GM23338 (cell line): ENCODE measurements around the gene ANKRD11. TPM values are rescaled to one million over a fixed set of nuclear protein-coding genes. Genes with fewer than 3 reads are reported as not detected.
"Not testable (repeated sequence)": the region's sequence is repeated elsewhere in the genome, so short reads cannot be mapped to it uniquely, and the experiment has no call there.

Experiments used
- ATAC-seq: fragments of 200-7000 bp; cut with Tn5 transposase; 3 replicates; pipeline ENCODE4 v1.9.1; 2020
- DNase-seq: peaks from one replicate; pipeline ENCODE4 v3.0.0-alpha.2; 2015; ENCODE audit warnings: low spot score
- H2AFZ ChIP-seq: fragments of 200-600 bp; sonication (generic); 2 replicates; pipeline ENCODE4 v1.8.0; 2016; ENCODE audit warnings: antibody characterized with exemption, mild to moderate bottlenecking, moderate library complexity
- H3F3A ChIP-seq: fragments of 200-600 bp; sonication (generic); replicated peaks from 2 replicates; pipeline ENCODE4 v1.8.0; 2017; ENCODE audit warnings: antibody characterized with exemption, mixed run types, low read depth
- H3K27ac ChIP-seq: fragments of 200-600 bp; sonication (generic); 2 replicates; pipeline ENCODE4 v1.6.1; 2016; ENCODE audit warnings: low read depth
- H3K27me3 ChIP-seq: fragments of 200-600 bp; sonication (generic); 2 replicates; pipeline ENCODE4 v1.8.0; 2016; ENCODE audit warnings: mild to moderate bottlenecking, mixed run types, moderate library complexity; ENCODE audit not compliant: insufficient read depth
- H3K36me3 ChIP-seq: fragments of 200-600 bp; sonication (generic); 2 replicates; pipeline ENCODE4 v1.8.0; 2016; ENCODE audit warnings: mild to moderate bottlenecking; ENCODE audit not compliant: insufficient read depth
- H3K4me1 ChIP-seq: fragments of 200-600 bp; sonication (generic); 2 replicates; pipeline ENCODE4 v1.8.0; 2016; ENCODE audit warnings: mild to moderate bottlenecking, moderate library complexity; ENCODE audit not compliant: insufficient read depth
- H3K4me2 ChIP-seq: fragments of 200-600 bp; sonication (generic); 2 replicates; pipeline ENCODE4 v1.7.1; 2017; ENCODE audit warnings: mixed run types
- H3K4me3 ChIP-seq: fragments of 200-600 bp; sonication (generic); 2 replicates; pipeline ENCODE4 v1.6.1; 2016; ENCODE audit warnings: mixed run types
- H3K79me2 ChIP-seq: fragments of 200-600 bp; sonication (generic); replicated peaks from 2 replicates; pipeline ENCODE4 v1.8.0; 2017; ENCODE audit warnings: mild to moderate bottlenecking; ENCODE audit not compliant: insufficient read depth
- H3K9me2 ChIP-seq: fragments of 200-600 bp; sonication (generic); 2 replicates; pipeline ENCODE4 v1.8.0; 2017; ENCODE audit not compliant: insufficient read depth
- H4K20me1 ChIP-seq: fragments of 200-600 bp; sonication (generic); replicated peaks from 2 replicates; pipeline ENCODE4 v1.8.0; 2017; ENCODE audit warnings: mild to moderate bottlenecking; ENCODE audit not compliant: insufficient read depth
- H3K27ac Mint-ChIP-seq: 2 replicates; pipeline ENCODE4 v1.8.0; 2020; ENCODE audit warnings: inconsistent platforms, mild to moderate bottlenecking, moderate library complexity, mixed read lengths
- H3K27me3 Mint-ChIP-seq: 3 replicates; pipeline ENCODE4 v1.8.0; 2022; ENCODE audit warnings: low read depth, mild to moderate bottlenecking, moderate library complexity, mixed read lengths, inconsistent platforms; ENCODE audit not compliant: insufficient read depth, poor library complexity
- H3K36me3 Mint-ChIP-seq: 3 replicates; pipeline ENCODE4 v1.8.0; 2021; ENCODE audit warnings: low read depth, mild to moderate bottlenecking, inconsistent platforms, moderate library complexity, mixed read lengths
- H3K4me1 Mint-ChIP-seq: 3 replicates; pipeline ENCODE4 v1.8.0; 2020; ENCODE audit warnings: mild to moderate bottlenecking, inconsistent platforms, mixed read lengths
- H3K4me3 Mint-ChIP-seq: 3 replicates; pipeline ENCODE4 v1.8.0; 2021; ENCODE audit warnings: moderate library complexity, mild to moderate bottlenecking, inconsistent platforms, mixed read lengths
- H3K9me3 Mint-ChIP-seq: 3 replicates; pipeline ENCODE4 v1.8.0; 2020; ENCODE audit warnings: moderate library complexity, mild to moderate bottlenecking, inconsistent platforms, mixed read lengths
- STAT1 ChIP-seq: IDR thresholded peaks from one replicate; pipeline ENCODE4 v1.6.1; 2016; ENCODE audit warnings: antibody characterized with exemption; ENCODE audit not compliant: unreplicated experiment
- ZNF114 ChIP-seq: fragments of 250-450 bp; sonication (Bioruptor Pico); IDR thresholded peaks from 2 replicates; pipeline ENCODE4 v1.5.0; 2020; ENCODE audit warnings: mild to moderate bottlenecking, moderate library complexity
- polyA plus RNA-seq: library from polyadenylated mRNA; unstranded; fragments of >200 nt; fragmentation: Nextera tagmentation; extraction: Ambion mirVana; gene quantifications from 2 replicates; pipeline ENCODE4 v1.2.1, GENCODE V29; 2016
- total RNA-seq: library from RNA; depleted of rRNA; stranded (reverse); fragments of >200 nt; shearing (Covaris generic); gene quantifications from 2 replicates; pipeline ENCODE4 v1.2.3, GENCODE V29; 2014
- TF ChIP-seq, protein P1 (sequence below), 2 experiments: fragments of 200-600 bp in 1 of 2; sonication (generic) in 1 of 2; conservative IDR thresholded peaks; 2 replicates each; pipeline versions ENCODE4 v1.5.1 to v1.6.1; 2016 to 2017; ENCODE audit warnings: antibody characterized with exemption in 2 of 2, low read depth in 2 of 2, mild to moderate bottlenecking in 2 of 2, moderate library complexity in 1 of 2
- TF ChIP-seq, protein P2 (sequence below): fragments of 250-450 bp; sonication (Bioruptor Pico); IDR thresholded peaks from 2 replicates; pipeline ENCODE4 v1.5.0; 2020; ENCODE audit warnings: mild to moderate bottlenecking, moderate library complexity

The ANKRD11 gene
- total and polyA plus RNA-seq, 2 experiments from 2014 or later, result 130 to 159 TPM

DNA sequence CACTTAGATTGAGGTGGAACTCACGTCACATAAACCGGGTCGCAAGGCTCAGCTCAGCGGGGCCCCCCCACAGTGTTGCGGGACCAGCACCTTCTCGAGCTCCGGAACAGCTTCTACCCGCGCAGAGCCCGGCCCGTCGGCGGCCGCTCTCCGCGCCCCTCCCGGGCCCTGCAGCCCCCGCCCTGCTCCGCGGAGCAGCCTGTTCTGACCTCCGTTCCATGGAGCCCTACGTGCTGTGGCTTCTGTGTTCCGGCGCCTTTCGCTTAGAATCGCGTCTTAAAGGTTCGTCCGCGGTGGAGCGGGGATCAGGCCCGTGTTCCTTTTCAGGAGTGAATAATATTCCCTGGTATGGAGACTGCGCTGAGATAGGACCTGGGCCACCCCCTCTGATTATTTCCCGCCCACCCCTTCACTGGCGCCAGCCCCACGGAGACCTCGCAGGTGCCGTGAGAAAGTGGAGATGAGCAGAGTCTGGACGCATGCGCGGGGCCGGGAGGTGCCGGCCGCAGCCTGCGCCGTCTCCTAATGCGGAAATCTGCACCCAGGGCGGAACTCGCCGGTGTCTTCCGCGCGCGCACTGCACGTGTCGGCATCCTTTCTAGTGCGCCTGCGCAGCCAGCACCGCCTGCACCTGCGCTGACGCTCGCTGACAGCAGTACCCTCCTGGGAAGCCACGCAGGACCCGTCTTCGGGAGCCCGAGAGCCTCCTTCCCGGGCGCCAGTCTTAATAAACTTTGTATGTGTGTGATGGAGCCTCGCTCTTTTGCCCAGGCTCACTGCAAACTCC lies 242.0 kb downstream of the ANKRD11 start:
- Histone ChIP-seq H3K27me3 (peaks cover 11% of the 10 kb centered on the region; the same call in 1 of the 2 replicates), H3K36me3 (no peaks in the 10 kb centered on the region), H3K4me1 (no peaks in the 10 kb centered on the region), H3K79me2 (no peaks in the 10 kb centered on the region), H3K4me3 (peak overlapping the region; percentile 63), H3K4me2 (peak overlapping the region; percentile 82), H3K27ac (no peak overlapping the region), H3K9me2 (peaks cover 2% of the 10 kb centered on the region; the same call in 1 of the 2 replicates), H2AFZ (0 out of 2 replicates have a peak overlapping the region, but pooled peaks have one; percentile 18), H4K20me1 (no peaks in the 10 kb centered on the region), H3F3A (0 out of 2 replicates have a peak, but pooled peaks cover 5% of the 10 kb centered on the region)
- peak; percentile 51 for DNase-seq
- ATAC-seq, result peak; percentile 30
- H3K9me3 Mint-ChIP-seq, result peaks cover 6% of the 10 kb centered on the region; the same call in 2 of the 3 replicates
- no peak overlapping the region for H3K27ac Mint-ChIP-seq
- H3K4me3 Mint-ChIP-seq, result peak overlapping the region; percentile 78
- no peaks in the 10 kb centered on the region for H3K4me1 Mint-ChIP-seq
- TF ChIP-seq ZNF114 (CRISPR knock-in tag), result no peak
- TF ChIP-seq, protein P1, sequence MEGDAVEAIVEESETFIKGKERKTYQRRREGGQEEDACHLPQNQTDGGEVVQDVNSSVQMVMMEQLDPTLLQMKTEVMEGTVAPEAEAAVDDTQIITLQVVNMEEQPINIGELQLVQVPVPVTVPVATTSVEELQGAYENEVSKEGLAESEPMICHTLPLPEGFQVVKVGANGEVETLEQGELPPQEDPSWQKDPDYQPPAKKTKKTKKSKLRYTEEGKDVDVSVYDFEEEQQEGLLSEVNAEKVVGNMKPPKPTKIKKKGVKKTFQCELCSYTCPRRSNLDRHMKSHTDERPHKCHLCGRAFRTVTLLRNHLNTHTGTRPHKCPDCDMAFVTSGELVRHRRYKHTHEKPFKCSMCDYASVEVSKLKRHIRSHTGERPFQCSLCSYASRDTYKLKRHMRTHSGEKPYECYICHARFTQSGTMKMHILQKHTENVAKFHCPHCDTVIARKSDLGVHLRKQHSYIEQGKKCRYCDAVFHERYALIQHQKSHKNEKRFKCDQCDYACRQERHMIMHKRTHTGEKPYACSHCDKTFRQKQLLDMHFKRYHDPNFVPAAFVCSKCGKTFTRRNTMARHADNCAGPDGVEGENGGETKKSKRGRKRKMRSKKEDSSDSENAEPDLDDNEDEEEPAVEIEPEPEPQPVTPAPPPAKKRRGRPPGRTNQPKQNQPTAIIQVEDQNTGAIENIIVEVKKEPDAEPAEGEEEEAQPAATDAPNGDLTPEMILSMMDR (conservative IDR thresholded peaks at IDR 0.05; ENCODE audit: low read depth in 2 of 2), result no peak
- no peak for TF ChIP-seq STAT1
- TF ChIP-seq, protein P2, sequence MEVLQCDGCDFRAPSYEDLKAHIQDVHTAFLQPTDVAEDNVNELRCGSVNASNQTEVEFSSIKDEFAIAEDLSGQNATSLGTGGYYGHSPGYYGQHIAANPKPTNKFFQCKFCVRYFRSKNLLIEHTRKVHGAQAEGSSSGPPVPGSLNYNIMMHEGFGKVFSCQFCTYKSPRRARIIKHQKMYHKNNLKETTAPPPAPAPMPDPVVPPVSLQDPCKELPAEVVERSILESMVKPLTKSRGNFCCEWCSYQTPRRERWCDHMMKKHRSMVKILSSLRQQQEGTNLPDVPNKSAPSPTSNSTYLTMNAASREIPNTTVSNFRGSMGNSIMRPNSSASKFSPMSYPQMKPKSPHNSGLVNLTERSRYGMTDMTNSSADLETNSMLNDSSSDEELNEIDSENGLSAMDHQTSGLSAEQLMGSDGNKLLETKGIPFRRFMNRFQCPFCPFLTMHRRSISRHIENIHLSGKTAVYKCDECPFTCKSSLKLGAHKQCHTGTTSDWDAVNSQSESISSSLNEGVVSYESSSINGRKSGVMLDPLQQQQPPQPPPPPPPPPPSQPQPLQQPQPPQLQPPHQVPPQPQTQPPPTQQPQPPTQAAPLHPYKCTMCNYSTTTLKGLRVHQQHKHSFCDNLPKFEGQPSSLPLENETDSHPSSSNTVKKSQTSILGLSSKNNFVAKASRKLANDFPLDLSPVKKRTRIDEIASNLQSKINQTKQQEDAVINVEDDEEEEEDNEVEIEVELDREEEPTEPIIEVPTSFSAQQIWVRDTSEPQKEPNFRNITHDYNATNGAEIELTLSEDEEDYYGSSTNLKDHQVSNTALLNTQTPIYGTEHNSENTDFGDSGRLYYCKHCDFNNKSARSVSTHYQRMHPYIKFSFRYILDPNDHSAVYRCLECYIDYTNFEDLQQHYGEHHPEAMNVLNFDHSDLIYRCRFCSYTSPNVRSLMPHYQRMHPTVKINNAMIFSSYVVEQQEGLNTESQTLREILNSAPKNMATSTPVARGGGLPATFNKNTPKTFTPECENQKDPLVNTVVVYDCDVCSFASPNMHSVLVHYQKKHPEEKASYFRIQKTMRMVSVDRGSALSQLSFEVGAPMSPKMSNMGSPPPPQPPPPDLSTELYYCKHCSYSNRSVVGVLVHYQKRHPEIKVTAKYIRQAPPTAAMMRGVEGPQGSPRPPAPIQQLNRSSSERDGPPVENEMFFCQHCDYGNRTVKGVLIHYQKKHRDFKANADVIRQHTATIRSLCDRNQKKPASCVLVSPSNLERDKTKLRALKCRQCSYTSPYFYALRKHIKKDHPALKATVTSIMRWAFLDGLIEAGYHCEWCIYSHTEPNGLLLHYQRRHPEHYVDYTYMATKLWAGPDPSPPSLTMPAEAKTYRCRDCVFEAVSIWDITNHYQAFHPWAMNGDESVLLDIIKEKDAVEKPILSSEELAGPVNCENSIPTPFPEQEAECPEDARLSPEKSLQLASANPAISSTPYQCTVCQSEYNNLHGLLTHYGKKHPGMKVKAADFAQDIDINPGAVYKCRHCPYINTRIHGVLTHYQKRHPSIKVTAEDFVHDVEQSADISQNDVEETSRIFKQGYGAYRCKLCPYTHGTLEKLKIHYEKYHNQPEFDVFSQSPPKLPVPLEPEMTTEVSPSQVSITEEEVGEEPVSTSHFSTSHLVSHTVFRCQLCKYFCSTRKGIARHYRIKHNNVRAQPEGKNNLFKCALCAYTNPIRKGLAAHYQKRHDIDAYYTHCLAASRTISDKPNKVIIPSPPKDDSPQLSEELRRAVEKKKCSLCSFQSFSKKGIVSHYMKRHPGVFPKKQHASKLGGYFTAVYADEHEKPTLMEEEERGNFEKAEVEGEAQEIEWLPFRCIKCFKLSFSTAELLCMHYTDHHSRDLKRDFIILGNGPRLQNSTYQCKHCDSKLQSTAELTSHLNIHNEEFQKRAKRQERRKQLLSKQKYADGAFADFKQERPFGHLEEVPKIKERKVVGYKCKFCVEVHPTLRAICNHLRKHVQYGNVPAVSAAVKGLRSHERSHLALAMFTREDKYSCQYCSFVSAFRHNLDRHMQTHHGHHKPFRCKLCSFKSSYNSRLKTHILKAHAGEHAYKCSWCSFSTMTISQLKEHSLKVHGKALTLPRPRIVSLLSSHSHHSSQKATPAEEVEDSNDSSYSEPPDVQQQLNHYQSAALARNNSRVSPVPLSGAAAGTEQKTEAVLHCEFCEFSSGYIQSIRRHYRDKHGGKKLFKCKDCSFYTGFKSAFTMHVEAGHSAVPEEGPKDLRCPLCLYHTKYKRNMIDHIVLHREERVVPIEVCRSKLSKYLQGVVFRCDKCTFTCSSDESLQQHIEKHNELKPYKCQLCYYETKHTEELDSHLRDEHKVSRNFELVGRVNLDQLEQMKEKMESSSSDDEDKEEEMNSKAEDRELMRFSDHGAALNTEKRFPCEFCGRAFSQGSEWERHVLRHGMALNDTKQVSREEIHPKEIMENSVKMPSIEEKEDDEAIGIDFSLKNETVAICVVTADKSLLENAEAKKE (CRISPR knock-in tag), result no peak
- peaks cover 7% of the 10 kb centered on the region; the same call in 2 of the 3 replicates for H3K36me3 Mint-ChIP-seq
- peaks cover 17% of the 10 kb centered on the region for H3K27me3 Mint-ChIP-seq

DNA sequence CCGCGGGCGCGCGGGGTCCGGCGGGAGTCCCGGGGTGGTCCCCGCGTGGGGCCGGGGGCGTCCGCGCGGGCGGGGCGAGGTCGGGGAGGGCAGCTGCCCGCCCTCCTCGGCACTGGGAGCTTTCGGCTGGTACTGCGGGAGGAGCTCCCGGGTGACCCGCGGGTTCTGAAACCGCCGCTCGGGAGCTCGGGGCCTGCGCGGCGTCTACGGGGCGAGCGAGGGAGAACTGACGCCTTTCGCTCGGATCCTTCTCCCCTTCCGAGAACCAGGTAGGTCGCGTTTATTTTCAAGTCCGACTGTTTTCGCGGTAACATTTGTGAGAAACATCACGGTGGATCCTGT lies 242.7 kb downstream of the ANKRD11 start:
- Histone ChIP-seq H3K27me3 (peaks cover 11% of the 10 kb centered on the region; the same call in 1 of the 2 replicates), H2AFZ (0 out of 2 replicates have a peak overlapping the region, but pooled peaks have one; percentile 18), H3K4me3 (peak overlapping the region; percentile 63), H3K4me2 (peak overlapping the region; percentile 82)
- not testable (repeated sequence) for H3K36me3 ChIP-seq, H3K27ac Mint-ChIP-seq, H3K4me1 ChIP-seq, H4K20me1 ChIP-seq, H3K36me3 Mint-ChIP-seq, H3K79me2 ChIP-seq, DNase-seq, H3K27ac ChIP-seq, H3K9me3 Mint-ChIP-seq, H3K9me2 ChIP-seq, H3K4me1 Mint-ChIP-seq, H3F3A ChIP-seq
- Mint-ChIP-seq H3K4me3 (peak overlapping the region; percentile 78), H3K27me3 (peaks cover 17% of the 10 kb centered on the region)
- ATAC-seq, result peak; percentile 48
